A673 (cell line): ENCODE results near the gene PRSS3.

Source experiments
- EZH2 ChIP-seq: fragments of 200-600 bp; sonication (generic); IDR thresholded peaks from 2 replicates; pipeline ENCODE4 v1.6.1; 2017; ENCODE audit warnings: borderline replicate concordance, low read depth, mild to moderate bottlenecking, mixed read lengths, antibody characterized with exemption, low read length; ENCODE audit not compliant: poor library complexity, severe bottlenecking
- TF ChIP-seq, protein P1 (sequence below): fragments of 300-800, 200-600 bp; sonication (generic); conservative IDR thresholded peaks from 2 replicates; pipeline ENCODE4 v1.5.1; 2017; ENCODE audit warnings: low read depth, mild to moderate bottlenecking, antibody characterized with exemption, low read length, moderate library complexity, mixed read lengths

DNA sequence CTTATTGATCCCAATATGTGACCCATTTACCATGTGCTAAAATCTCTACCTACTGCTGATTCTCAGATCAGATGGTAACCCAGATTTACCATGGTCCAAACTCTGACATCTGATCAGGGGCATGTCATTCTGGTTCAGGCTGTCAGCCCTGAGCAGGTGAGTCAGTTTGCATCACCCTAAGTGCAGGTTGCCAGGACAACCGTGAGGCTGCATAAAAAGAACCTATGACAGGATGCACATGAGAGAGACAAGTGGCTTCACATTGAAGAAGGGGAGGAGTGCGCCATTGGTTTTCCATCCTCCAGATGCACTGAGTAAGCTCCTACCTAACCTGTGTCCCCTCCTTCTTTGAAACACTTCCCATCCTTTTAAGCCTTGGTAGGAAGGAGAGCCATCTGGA, 801 bp upstream of the PRSS3 start:
- no peak for TF ChIP-seq EZH2
- TF ChIP-seq, protein P1, sequence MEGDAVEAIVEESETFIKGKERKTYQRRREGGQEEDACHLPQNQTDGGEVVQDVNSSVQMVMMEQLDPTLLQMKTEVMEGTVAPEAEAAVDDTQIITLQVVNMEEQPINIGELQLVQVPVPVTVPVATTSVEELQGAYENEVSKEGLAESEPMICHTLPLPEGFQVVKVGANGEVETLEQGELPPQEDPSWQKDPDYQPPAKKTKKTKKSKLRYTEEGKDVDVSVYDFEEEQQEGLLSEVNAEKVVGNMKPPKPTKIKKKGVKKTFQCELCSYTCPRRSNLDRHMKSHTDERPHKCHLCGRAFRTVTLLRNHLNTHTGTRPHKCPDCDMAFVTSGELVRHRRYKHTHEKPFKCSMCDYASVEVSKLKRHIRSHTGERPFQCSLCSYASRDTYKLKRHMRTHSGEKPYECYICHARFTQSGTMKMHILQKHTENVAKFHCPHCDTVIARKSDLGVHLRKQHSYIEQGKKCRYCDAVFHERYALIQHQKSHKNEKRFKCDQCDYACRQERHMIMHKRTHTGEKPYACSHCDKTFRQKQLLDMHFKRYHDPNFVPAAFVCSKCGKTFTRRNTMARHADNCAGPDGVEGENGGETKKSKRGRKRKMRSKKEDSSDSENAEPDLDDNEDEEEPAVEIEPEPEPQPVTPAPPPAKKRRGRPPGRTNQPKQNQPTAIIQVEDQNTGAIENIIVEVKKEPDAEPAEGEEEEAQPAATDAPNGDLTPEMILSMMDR = no peak
